Breast epithelium (tissue), 4 donors: Measurements from ENCODE around the gene FLACC1. TPM values are rescaled to one million over a fixed set of nuclear protein-coding genes. Genes with fewer than 3 reads are reported as not detected.

Experiments
- DNase-seq, 2 donors: peaks; one replicate each; pipeline ENCODE4 v3.0.0-alpha.2; 2019; ENCODE audit warnings: low spot score in 2 of 2
- H3K27ac ChIP-seq, 2 donors: fragments of 200-600 bp; sonication (generic) in 1 of 2; one replicate each; pipeline ENCODE4 v1.5.1; 2016 to 2019; ENCODE audit warnings: mild to moderate bottlenecking in 1 of 2
- H3K27me3 ChIP-seq, 2 donors: fragments of 200-600 bp; sonication (generic) in 1 of 2; one replicate each; pipeline versions ENCODE4 v1.5.1 to v1.6.0; 2017 to 2019; ENCODE audit warnings: control low read depth in 1 of 2, mild to moderate bottlenecking in 1 of 2
- H3K36me3 ChIP-seq: fragments of 200-600 bp; one replicate; pipeline ENCODE4 v1.5.1; 2019
- H3K4me1 ChIP-seq, 2 donors: fragments of 200-600 bp; sonication (generic); one replicate each; pipeline ENCODE4 v1.5.1; 2016 to 2019; ENCODE audit warnings: control low read depth in 1 of 2
- H3K4me3 ChIP-seq, 3 donors: fragments of 200-600 bp; sonication (generic); 1 replicate in 2 of 3; 2 replicates in 1 of 3; pipeline ENCODE4 v1.5.1; 2016 to 2019; ENCODE audit warnings: mild to moderate bottlenecking in 3 of 3, moderate library complexity in 2 of 3
- H3K9me3 ChIP-seq, 2 donors: fragments of 200-600 bp; sonication (generic) in 1 of 2; one replicate each; pipeline ENCODE4 v1.5.1; 2016 to 2019; ENCODE audit warnings: control low read depth in 1 of 2
- CTCF ChIP-seq, 3 donors: fragments of 450-650 bp; IDR thresholded peaks; one replicate each; pipeline ENCODE4 v1.5.1; 2016 to 2017; ENCODE audit warnings: antibody characterized with exemption in 3 of 3, mild to moderate bottlenecking in 3 of 3, moderate library complexity in 3 of 3
- POLR2A ChIP-seq: fragments of 450-650 bp; IDR thresholded peaks from one replicate; pipeline ENCODE4 v1.6.1; 2016; ENCODE audit warnings: antibody characterized with exemption, mild to moderate bottlenecking, moderate library complexity
- POLR2AphosphoS5 ChIP-seq, 3 donors: sonication (generic); formaldehyde crosslinking; IDR thresholded peaks; one replicate each; pipeline ENCODE4 v1.6.1; 2017; ENCODE audit warnings: antibody characterized with exemption in 3 of 3
- intact Hi-C: fragments of 100-400 bp; cut with DNase I; formaldehyde crosslinking; loops from one replicate; pipeline ENCODE4 v1.15.1; 2023; ENCODE audit warnings: low total_unique reads
- total RNA-seq, 3 donors: library from RNA; depleted of rRNA; stranded (reverse); fragments of >200 nt; gene quantifications; one replicate each; pipeline ENCODE4 v1.1.0, GENCODE V29; 2016

FLACC1 gene
- total RNA-seq = 1 to 10 TPM; 1.2 to 2.9 (median 1.6) TPM

GRCh38 chr2:201357221-201357620 lies at the start of gene FLACC1:
TSS of gene FLACC1 (minus strand) at chr2:201357345. CDS start at chr2:201351404, 5,941 bp downstream.
- Histone ChIP-seq H3K4me3 (peak within 1 kb of the TSS in 1 of 3 donors; percentile 13), H3K27ac (peak within 1 kb of the TSS; percentile 44 to 72), H3K9me3 (no peaks in the 10 kb centered on the region), H3K36me3 (no peaks in the 10 kb centered on the region), H3K27me3 (no peaks in the 10 kb centered on the region), H3K4me1 (no peaks in the 10 kb centered on the region)
- DNase-seq = peak in 1 of 2 donors; percentile 66
- intact Hi-C loops = no loop called here
- TF ChIP-seq POLR2A = no peak
- TF ChIP-seq CTCF (IDR thresholded peaks at IDR 0.05) = no peak
- no peak for TF ChIP-seq POLR2AphosphoS5 (IDR thresholded peaks at IDR 0.05)

- Histone ChIP-seq H3K9me3 (no peaks in the 10 kb centered on the region), H3K27me3 (no peaks in the 10 kb centered on the region), H3K4me3 (no peak overlapping the region), H3K27ac (peak overlapping the region; percentile 8 to 66), H3K4me1 (peaks cover 0 to 22% of the 10 kb centered on the region in 2 donors), H3K36me3 (no peaks in the 10 kb centered on the region)
- intact Hi-C loops = no loop called here
- peak in 2 of 3 donors; percentile 53 to 58 for TF ChIP-seq POLR2AphosphoS5 (IDR thresholded peaks at IDR 0.05)
- no peak for TF ChIP-seq POLR2A
- TF ChIP-seq CTCF (IDR thresholded peaks at IDR 0.05) = no peak
- peak in 1 of 2 donors; percentile 38 for DNase-seq
Measured at GRCh38 chr2:201406077-201406662, 49.0 kb upstream of the FLACC1 start.

- Histone ChIP-seq H3K27me3 (no peaks in the 10 kb centered on the region), H3K36me3 (no peaks in the 10 kb centered on the region), H3K4me1 (peaks cover 0 to 22% of the 10 kb centered on the region in 2 donors), H3K4me3 (no peak overlapping the region), H3K9me3 (no peaks in the 10 kb centered on the region), H3K27ac (peak overlapping the region in 1 of 2 donors; percentile 19)
- no peak for DNase-seq
- no peak for TF ChIP-seq POLR2A
- TF ChIP-seq POLR2AphosphoS5 (IDR thresholded peaks at IDR 0.05) = no peak
- no peak for TF ChIP-seq CTCF (IDR thresholded peaks at IDR 0.05)
- intact Hi-C loops = no loop called here
Measured at GRCh38 chr2:201404699-201405280, 47.6 kb upstream of the FLACC1 start.

GRCh38 chr2:201403880-201404279 lies 46.7 kb upstream of the FLACC1 start:
- no peak for DNase-seq
- Histone ChIP-seq H3K27me3 (no peaks in the 10 kb centered on the region), H3K4me3 (no peak overlapping the region), H3K27ac (no peak overlapping the region), H3K4me1 (peaks cover 0 to 22% of the 10 kb centered on the region in 2 donors), H3K36me3 (no peaks in the 10 kb centered on the region), H3K9me3 (no peaks in the 10 kb centered on the region)
- intact Hi-C loops = no loop called here
- no peak for TF ChIP-seq POLR2A
- no peak for TF ChIP-seq POLR2AphosphoS5 (IDR thresholded peaks at IDR 0.05)
- no peak for TF ChIP-seq CTCF (IDR thresholded peaks at IDR 0.05)
